GM12878 (cell line): Measurements from ENCODE around the gene PRPF6. TPM values are rescaled to one million over a fixed set of nuclear protein-coding genes. Genes with fewer than 3 reads are reported as not detected.

ENCODE experiments used
- ATAC-seq: fragments of 200-7000 bp; cut with Tn5 transposase; 3 replicates; pipeline ENCODE4 v1.9.1; 2020; ENCODE audit warnings: mild to moderate bottlenecking, moderate library complexity
- BruUV-seq: library from RNA; stranded (reverse); fragments of 400-500 nt; replicated peaks from 2 replicates; lab custom pipeline; 2021; lab: Mats Ljungman, UMichigan
- CTCF ChIA-PET: fragments of 300-600 bp; sonication (Branson Sonifier 250); formaldehyde crosslinking; extraction: SDS; loops from one replicate; lab custom pipeline; 2021; ENCODE audit warnings: inconsistent platforms; lab: Yijun Ruan, JAX
- POLR2A ChIA-PET: fragments of 350-600 bp; formaldehyde crosslinking; extraction: SDS; loops from one replicate; lab custom pipeline; 2021; ENCODE audit warnings: inconsistent platforms; lab: Charles Lee
- RAD21 ChIA-PET: fragments of 300-600 bp; sonication (Branson Sonifier 250); formaldehyde crosslinking; loops from one replicate; lab custom pipeline; 2023; ENCODE audit warnings: antibody characterized with exemption; ENCODE audit not compliant: unreplicated experiment; lab: Charles Lee
- SMC1A ChIA-PET: fragments of 300-600 bp; sonication (Branson Sonifier 250); formaldehyde crosslinking; loops from one replicate; lab custom pipeline; 2023; ENCODE audit not compliant: unreplicated experiment, uncharacterized antibody; lab: Charles Lee
- DNase-seq: peaks from one replicate; pipeline ENCODE4 v3.0.0-alpha.2; 2011; ENCODE audit warnings: low read depth, low spot score
- FAIRE-seq: peaks from 3 replicates; lab custom pipeline; 2011; peaks lifted over from hg19 to GRCh38; lab: Jason Lieb, UNC
- H2AFZ ChIP-seq: 2 replicates; pipeline ENCODE4 v1.6.0; 2011; ENCODE audit warnings: low read depth, low read length, control low read depth; ENCODE audit not compliant: control insufficient read depth
- H3K27ac ChIP-seq: 2 replicates; pipeline ENCODE4 v1.5.1; 2011; ENCODE audit warnings: control low read depth; ENCODE audit not compliant: control insufficient read depth, insufficient read depth
- H3K27me3 ChIP-seq, 2 experiments: replicated peaks in 1 of 2; 2 replicates each; pipeline versions ENCODE4 v1.6.0 to v1.6.1; 2011; ENCODE audit warnings: low read length in 1 of 2; ENCODE audit not compliant: control insufficient read depth in 2 of 2, insufficient read depth in 2 of 2
- H3K36me3 ChIP-seq, 2 experiments: 2 replicates each; pipeline ENCODE4 v1.5.1; 2011; ENCODE audit warnings: low read length in 1 of 2; ENCODE audit not compliant: control insufficient read depth in 2 of 2, insufficient read depth in 2 of 2
- H3K4me1 ChIP-seq: 2 replicates; pipeline ENCODE4 v1.6.1; 2011; ENCODE audit warnings: mild to moderate bottlenecking, low read length, moderate library complexity, mixed read lengths; ENCODE audit not compliant: control insufficient read depth, insufficient read depth
- H3K4me2 ChIP-seq: 2 replicates; pipeline ENCODE4 v1.6.0; 2011; ENCODE audit warnings: control low read depth; ENCODE audit not compliant: control insufficient read depth, insufficient read depth
- H3K4me3 ChIP-seq: fragments of 200-600 bp; sonication (generic); 2 replicates; pipeline ENCODE4 v1.5.1; 2016
- H3K79me2 ChIP-seq: 2 replicates; pipeline ENCODE4 v1.6.0; 2011; ENCODE audit warnings: low read length; ENCODE audit not compliant: control insufficient read depth, insufficient read depth
- H3K9ac ChIP-seq: 2 replicates; pipeline ENCODE4 v1.8.0; 2011; ENCODE audit warnings: low read length, control low read depth, mixed read lengths; ENCODE audit not compliant: control insufficient read depth, insufficient read depth
- H3K9me3 ChIP-seq: replicated peaks from 3 replicates; pipeline ENCODE4 v1.5.1; 2011; ENCODE audit warnings: mild to moderate bottlenecking, low read length; ENCODE audit not compliant: control insufficient read depth, insufficient read depth
- H4K20me1 ChIP-seq: 2 replicates; pipeline ENCODE4 v1.6.0; 2011; ENCODE audit not compliant: control insufficient read depth, insufficient read depth
- FOXK2 ChIP-seq: fragments of 450-650 bp; IDR thresholded peaks from 2 replicates; pipeline ENCODE4 v1.6.1; 2017; ENCODE audit warnings: mild to moderate bottlenecking, moderate library complexity
- WGBS: methylation state at CpG from one replicate; pipeline ENCODE4 v1.1.6; 2016; ENCODE audit warnings: low lambda C conversion rate; ENCODE audit not compliant: insufficient replicate concordance, insufficient coverage; ENCODE audit errors: missing lambda C conversion rate; 5-methylcytosine and 5-hydroxymethylcytosine counted together
- in situ Hi-C: fragments of 300-500 bp; cut with MboI; formaldehyde crosslinking; loops from 9 replicates; pipeline ENCODE4 v1.14.3; 2018; ENCODE audit warnings: mixed read lengths
- intact Hi-C: fragments of 100-400 bp; cut with micrococcal nuclease; formaldehyde crosslinking; loops from one replicate; pipeline ENCODE4 v1.14.2; 2022; ENCODE audit not compliant: unreplicated experiment
- polyA plus RNA-seq, 11 experiments: library from polyadenylated mRNA; depleted of rRNA in 4 of 11; unstranded in 6 of 11; stranded (reverse) in 5 of 11; fragments of >200 nt; fragmentation: Nextera tagmentation in 4 of 11; fragmentation: Illumina TruSeq in 1 of 11; extraction: Ambion mirVana in 4 of 11; extraction: Trizol in 1 of 11; gene quantifications; 1 replicate in 1 of 11; 2 replicates in 10 of 11; pipeline versions ENCODE4 v1.2.1 to v1.2.3, GENCODE V29; 2011 to 2016; ENCODE audit warnings: inconsistent platforms in 2 of 11, missing spikeins in 2 of 11, low read depth in 1 of 11
- total RNA-seq, 4 experiments: library from RNA; depleted of rRNA in 3 of 4; stranded (reverse); fragments of >200 nt in 3 of 4; fragmentation: Illumina TruSeq in 1 of 4; extraction: Trizol in 1 of 4; gene quantifications; 2 replicates each; pipeline versions ENCODE4 v1.2.1 to v1.2.3, GENCODE V29; 2013 to 2021
- TF ChIP-seq, protein P1 (sequence below): IDR thresholded peaks from 2 replicates; pipeline ENCODE4 v1.6.1; 2011; ENCODE audit warnings: mild to moderate bottlenecking, low read depth, low read length, moderate library complexity; ENCODE audit not compliant: insufficient replicate concordance
- TF ChIP-seq, protein P2 (sequence below): fragments of 450-650 bp; IDR thresholded peaks from 2 replicates; pipeline ENCODE4 v1.6.1; 2017; ENCODE audit warnings: mild to moderate bottlenecking, moderate library complexity
- TF ChIP-seq, protein P3 (sequence below): IDR thresholded peaks from 2 replicates; pipeline ENCODE4 v1.6.1; 2011; ENCODE audit warnings: borderline replicate concordance, low read depth, mild to moderate bottlenecking, moderate library complexity, low read length; ENCODE audit not compliant: insufficient read depth, poor library complexity, severe bottlenecking

Gene PRPF6
- total and polyA plus RNA-seq, 10 of the 15 experiments (the other 5 are each of a cell fraction or from before 2014, with no cell fraction given) = 5.0 to 102 (median 71.3) TPM

DNA sequence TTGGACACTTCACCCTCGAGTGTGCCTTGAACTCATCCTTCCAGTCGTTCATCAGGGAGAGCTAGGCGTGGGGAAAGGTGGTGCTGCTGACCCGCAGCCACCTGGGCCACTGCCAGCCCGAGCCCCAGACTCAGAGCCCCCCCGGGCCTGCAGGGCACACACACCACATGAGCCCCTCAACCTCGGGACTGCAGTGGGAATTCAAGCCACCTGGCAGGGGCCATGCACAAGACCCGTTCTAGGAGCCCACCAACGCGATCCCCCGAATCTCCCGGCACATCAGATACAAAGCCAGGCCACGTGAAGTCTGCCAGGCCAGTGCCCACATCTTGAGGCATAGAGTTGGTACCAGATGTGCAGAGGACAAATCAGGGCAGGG, 14.0 kb upstream of the PRPF6 start:
- no peak for ATAC-seq
- no peak overlapping the region for H3K9ac ChIP-seq
- intact Hi-C loops = no loop called here
- H2AFZ ChIP-seq = no peak overlapping the region
- peaks cover 15% of the 10 kb centered on the region for H3K79me2 ChIP-seq
- TF ChIP-seq, protein P1, sequence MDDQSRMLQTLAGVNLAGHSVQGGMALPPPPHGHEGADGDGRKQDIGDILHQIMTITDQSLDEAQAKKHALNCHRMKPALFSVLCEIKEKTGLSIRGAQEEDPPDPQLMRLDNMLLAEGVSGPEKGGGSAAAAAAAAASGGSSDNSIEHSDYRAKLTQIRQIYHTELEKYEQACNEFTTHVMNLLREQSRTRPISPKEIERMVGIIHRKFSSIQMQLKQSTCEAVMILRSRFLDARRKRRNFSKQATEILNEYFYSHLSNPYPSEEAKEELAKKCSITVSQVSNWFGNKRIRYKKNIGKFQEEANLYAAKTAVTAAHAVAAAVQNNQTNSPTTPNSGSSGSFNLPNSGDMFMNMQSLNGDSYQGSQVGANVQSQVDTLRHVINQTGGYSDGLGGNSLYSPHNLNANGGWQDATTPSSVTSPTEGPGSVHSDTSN = no peak
- TF ChIP-seq, protein P2, sequence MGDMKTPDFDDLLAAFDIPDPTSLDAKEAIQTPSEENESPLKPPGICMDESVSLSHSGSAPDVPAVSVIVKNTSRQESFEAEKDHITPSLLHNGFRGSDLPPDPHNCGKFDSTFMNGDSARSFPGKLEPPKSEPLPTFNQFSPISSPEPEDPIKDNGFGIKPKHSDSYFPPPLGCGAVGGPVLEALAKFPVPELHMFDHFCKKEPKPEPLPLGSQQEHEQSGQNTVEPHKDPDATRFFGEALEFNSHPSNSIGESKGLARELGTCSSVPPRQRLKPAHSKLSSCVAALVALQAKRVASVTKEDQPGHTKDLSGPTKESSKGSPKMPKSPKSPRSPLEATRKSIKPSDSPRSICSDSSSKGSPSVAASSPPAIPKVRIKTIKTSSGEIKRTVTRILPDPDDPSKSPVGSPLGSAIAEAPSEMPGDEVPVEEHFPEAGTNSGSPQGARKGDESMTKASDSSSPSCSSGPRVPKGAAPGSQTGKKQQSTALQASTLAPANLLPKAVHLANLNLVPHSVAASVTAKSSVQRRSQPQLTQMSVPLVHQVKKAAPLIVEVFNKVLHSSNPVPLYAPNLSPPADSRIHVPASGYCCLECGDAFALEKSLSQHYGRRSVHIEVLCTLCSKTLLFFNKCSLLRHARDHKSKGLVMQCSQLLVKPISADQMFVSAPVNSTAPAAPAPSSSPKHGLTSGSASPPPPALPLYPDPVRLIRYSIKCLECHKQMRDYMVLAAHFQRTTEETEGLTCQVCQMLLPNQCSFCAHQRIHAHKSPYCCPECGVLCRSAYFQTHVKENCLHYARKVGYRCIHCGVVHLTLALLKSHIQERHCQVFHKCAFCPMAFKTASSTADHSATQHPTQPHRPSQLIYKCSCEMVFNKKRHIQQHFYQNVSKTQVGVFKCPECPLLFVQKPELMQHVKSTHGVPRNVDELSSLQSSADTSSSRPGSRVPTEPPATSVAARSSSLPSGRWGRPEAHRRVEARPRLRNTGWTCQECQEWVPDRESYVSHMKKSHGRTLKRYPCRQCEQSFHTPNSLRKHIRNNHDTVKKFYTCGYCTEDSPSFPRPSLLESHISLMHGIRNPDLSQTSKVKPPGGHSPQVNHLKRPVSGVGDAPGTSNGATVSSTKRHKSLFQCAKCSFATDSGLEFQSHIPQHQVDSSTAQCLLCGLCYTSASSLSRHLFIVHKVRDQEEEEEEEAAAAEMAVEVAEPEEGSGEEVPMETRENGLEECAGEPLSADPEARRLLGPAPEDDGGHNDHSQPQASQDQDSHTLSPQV = no peak
- TF ChIP-seq, protein P3, sequence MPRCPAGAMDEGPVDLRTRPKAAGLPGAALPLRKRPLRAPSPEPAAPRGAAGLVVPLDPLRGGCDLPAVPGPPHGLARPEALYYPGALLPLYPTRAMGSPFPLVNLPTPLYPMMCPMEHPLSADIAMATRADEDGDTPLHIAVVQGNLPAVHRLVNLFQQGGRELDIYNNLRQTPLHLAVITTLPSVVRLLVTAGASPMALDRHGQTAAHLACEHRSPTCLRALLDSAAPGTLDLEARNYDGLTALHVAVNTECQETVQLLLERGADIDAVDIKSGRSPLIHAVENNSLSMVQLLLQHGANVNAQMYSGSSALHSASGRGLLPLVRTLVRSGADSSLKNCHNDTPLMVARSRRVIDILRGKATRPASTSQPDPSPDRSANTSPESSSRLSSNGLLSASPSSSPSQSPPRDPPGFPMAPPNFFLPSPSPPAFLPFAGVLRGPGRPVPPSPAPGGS = no peak
- no peak for TF ChIP-seq FOXK2
- TF ChIP-seq, all 136 proteins: peak for 0
- Histone ChIP-seq H3K27me3 (no peaks in the 10 kb centered on the region), H3K9me3 (no peaks in the 10 kb centered on the region), H3K4me1 (peaks cover 11% of the 10 kb centered on the region), H3K4me2 (no peak overlapping the region), H3K36me3 (peaks cover 2 to 15% of the 10 kb centered on the region in 2 experiments; a peak in 3 of 4 replicates), H4K20me1 (no peaks in the 10 kb centered on the region), H3K27ac (no peak overlapping the region), H3K4me3 (no peak overlapping the region)
- in situ Hi-C loops = no loop called here
- 97% methylated on average over 13 of the region's 13 CpGs for WGBS
- FAIRE-seq = no peak
- ChIA-PET RAD21 (no interaction called here), CTCF (no interaction called here), POLR2A (no interaction called here), SMC1A (no interaction called here)
- DNase-seq = no peak
- no TSS peak for BruUV-seq
